HG02588 (cell line): ENCODE data around the gene CALML5.

Source experiments
- ATAC-seq: cut with Tn5 transposase; IDR thresholded peaks from one replicate; pipeline ENCODE4 v1.9.1; 2021; ENCODE audit warnings: mild to moderate bottlenecking, moderate library complexity; ENCODE audit not compliant: unreplicated experiment

Gene CALML5

GRCh38 chr10:5502571-5503476 lies 3.5 kb upstream of the CALML5 start:
- ATAC-seq, result no peak

- no peak for ATAC-seq
These were observed 2.7 kb upstream of the CALML5 start for GRCh38 chr10:5502061-5502521.

- ATAC-seq, result no peak
These were observed 1.5 kb upstream of the CALML5 start for GRCh38 chr10:5500910-5501309.

GRCh38 chr10:5500162-5500670 lies 846 bp upstream of the CALML5 start:
- no peak for ATAC-seq

- no peak for ATAC-seq
These were observed 428 bp downstream of the CALML5 start for GRCh38 chr10:5498791-5499492.

GRCh38 chr10:5497948-5498730 lies 1.2 kb downstream of the CALML5 start:
- ATAC-seq, result no peak

- no peak for ATAC-seq
These were observed 2.1 kb downstream of the CALML5 start for GRCh38 chr10:5497289-5497688.

- no peak for ATAC-seq
These were observed 2.8 kb downstream of the CALML5 start for GRCh38 chr10:5496261-5497250.

GRCh38 chr10:5494611-5495010 lies 4.8 kb downstream of the CALML5 start:
- ATAC-seq, result no peak

GRCh38 chr10:5493691-5494090 lies 5.7 kb downstream of the CALML5 start:
- ATAC-seq, result no peak

GRCh38 chr10:5492929-5493576 lies 6.3 kb downstream of the CALML5 start:
- no peak for ATAC-seq

GRCh38 chr10:5492322-5492855 lies 7.0 kb downstream of the CALML5 start:
- ATAC-seq, result no peak

- no peak for ATAC-seq
These were observed 7.9 kb downstream of the CALML5 start for GRCh38 chr10:5491477-5491876.

GRCh38 chr10:5490698-5491464 lies 8.5 kb downstream of the CALML5 start:
- ATAC-seq, result no peak

GRCh38 chr10:5490032-5490431 lies 9.3 kb downstream of the CALML5 start:
- ATAC-seq, result no peak

GRCh38 chr10:5488272-5489161 lies 10.9 kb downstream of the CALML5 start:
- no peak for ATAC-seq

- ATAC-seq, result no peak
These were observed 12.5 kb downstream of the CALML5 start for GRCh38 chr10:5486853-5487235.
